ENCODE results near the gene C1orf210. TPM values are rescaled to one million over a fixed set of nuclear protein-coding genes. Genes with fewer than 3 reads are reported as not detected.

Gene C1orf210
- total and polyA plus RNA-seq, 2 of the 13 experiments (the other 11 are each of a cell fraction or from before 2014, with no cell fraction given) = 0.49 to 5.1 TPM

DNA sequence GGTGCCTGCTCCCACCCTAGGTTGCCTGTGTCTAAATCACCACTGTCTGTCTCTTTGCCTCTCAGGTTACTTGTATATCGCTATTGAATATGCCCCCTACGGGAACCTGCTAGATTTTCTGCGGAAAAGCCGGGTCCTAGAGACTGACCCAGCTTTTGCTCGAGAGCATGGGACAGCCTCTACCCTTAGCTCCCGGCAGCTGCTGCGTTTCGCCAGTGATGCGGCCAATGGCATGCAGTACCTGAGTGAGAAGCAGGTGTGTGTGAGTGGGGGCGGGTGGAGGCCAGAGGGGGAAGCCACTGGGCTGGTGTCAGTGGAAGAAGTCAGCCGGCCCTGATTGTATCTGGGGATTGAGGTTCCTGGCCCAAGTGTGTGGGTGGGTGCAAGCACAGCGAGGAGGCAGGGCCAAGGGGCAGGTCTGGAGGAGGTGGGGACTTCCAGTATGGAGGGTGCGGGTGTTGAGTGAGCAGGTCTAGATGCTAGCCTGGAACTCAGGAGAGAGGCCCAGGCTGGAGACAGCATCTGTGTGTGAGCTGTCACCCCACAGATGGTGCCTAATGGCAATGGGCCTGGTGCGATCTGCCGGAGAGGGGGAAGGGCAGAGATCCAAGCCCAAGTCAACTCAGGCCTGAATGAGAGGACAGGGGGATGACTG, 32.6 kb upstream of the C1orf210 start:
- no peak for DNase-seq (ENCODE audit: low spot score)
- Histone ChIP-seq H4K20me1 (ENCODE audit: insufficient read depth, low read length) (no peaks in the 10 kb centered on the region), H3K4me1 (ENCODE audit: insufficient read depth, low read length) (peaks cover 25% of the 10 kb centered on the region), H3K9me3 (ENCODE audit: low read length) (no peaks in the 10 kb centered on the region), H3K27ac (ENCODE audit: extremely low read length, insufficient read depth, low read length) (no peak overlapping the region), H3K27me3 (ENCODE audit: control insufficient read depth in 1 of 2, insufficient read depth in 2 of 2, low read length in 2 of 2) (peaks cover 7 to 30% of the 10 kb centered on the region in 2 experiments), H3K36me3 (replicated peaks in 1 of 2; ENCODE audit: control insufficient read depth in 1 of 2, insufficient read depth in 2 of 2, low read length in 2 of 2) (no peaks in the 10 kb centered on the region), H2AFZ (ENCODE audit: low read length) (no peak overlapping the region), H3K79me2 (ENCODE audit: insufficient read depth, low read length) (no peaks in the 10 kb centered on the region), H3K9ac (ENCODE audit: insufficient read depth, low read depth, low read length) (no peak overlapping the region), H3K4me2 (ENCODE audit: low read depth, low read length) (no peak overlapping the region), H3K4me3 (replicated peaks in 1 of 3; ENCODE audit: insufficient read depth in 1 of 3, low read depth in 2 of 3, low read length in 3 of 3) (no peak overlapping the region)
- WGBS (ENCODE audit: low lambda C conversion rate) = 43% methylated on average over 11 of the region's 15 CpGs
- intact Hi-C loops (cut with micrococcal nuclease; ENCODE audit: unreplicated experiment) (no loop called here), in situ Hi-C loops (cut with HindIII; ENCODE audit: extremely low pct_ligation_motif_present, low pct_unique_long_range_greater_than_20kb) (no loop called here)
- ATAC-seq = no peak
- BruUV-seq (replicated peaks) = no TSS peak
- no peak for FAIRE-seq
- CTCF ChIA-PET (ENCODE audit: low intra/inter-chr PET ratio, low total read pairs) = no interaction called here
- POLR2A ChIA-PET = no interaction called here
- TF ChIP-seq MED1 (CRISPR knock-in tag; IDR thresholded peaks at IDR 0.05) = no peak
- TF ChIP-seq, protein P1, sequence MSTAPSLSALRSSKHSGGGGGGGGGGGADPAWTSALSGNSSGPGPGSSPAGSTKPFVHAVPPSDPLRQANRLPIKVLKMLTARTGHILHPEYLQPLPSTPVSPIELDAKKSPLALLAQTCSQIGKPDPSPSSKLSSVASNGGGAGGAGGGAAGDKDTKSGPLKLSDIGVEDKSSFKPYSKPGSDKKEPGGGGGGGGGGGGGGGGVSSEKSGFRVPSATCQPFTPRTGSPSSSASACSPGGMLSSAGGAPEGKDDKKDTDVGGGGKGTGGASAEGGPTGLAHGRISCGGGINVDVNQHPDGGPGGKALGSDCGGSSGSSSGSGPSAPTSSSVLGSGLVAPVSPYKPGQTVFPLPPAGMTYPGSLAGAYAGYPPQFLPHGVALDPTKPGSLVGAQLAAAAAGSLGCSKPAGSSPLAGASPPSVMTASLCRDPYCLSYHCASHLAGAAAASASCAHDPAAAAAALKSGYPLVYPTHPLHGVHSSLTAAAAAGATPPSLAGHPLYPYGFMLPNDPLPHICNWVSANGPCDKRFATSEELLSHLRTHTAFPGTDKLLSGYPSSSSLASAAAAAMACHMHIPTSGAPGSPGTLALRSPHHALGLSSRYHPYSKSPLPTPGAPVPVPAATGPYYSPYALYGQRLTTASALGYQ (CRISPR knock-in tag; IDR thresholded peaks at IDR 0.05) = no peak
- TF ChIP-seq, protein P2, sequence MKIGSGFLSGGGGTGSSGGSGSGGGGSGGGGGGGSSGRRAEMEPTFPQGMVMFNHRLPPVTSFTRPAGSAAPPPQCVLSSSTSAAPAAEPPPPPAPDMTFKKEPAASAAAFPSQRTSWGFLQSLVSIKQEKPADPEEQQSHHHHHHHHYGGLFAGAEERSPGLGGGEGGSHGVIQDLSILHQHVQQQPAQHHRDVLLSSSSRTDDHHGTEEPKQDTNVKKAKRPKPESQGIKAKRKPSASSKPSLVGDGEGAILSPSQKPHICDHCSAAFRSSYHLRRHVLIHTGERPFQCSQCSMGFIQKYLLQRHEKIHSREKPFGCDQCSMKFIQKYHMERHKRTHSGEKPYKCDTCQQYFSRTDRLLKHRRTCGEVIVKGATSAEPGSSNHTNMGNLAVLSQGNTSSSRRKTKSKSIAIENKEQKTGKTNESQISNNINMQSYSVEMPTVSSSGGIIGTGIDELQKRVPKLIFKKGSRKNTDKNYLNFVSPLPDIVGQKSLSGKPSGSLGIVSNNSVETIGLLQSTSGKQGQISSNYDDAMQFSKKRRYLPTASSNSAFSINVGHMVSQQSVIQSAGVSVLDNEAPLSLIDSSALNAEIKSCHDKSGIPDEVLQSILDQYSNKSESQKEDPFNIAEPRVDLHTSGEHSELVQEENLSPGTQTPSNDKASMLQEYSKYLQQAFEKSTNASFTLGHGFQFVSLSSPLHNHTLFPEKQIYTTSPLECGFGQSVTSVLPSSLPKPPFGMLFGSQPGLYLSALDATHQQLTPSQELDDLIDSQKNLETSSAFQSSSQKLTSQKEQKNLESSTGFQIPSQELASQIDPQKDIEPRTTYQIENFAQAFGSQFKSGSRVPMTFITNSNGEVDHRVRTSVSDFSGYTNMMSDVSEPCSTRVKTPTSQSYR (CRISPR knock-in tag; IDR thresholded peaks at IDR 0.05; ENCODE audit: borderline replicate concordance) = no peak
- no peak for TF ChIP-seq ZNF207 (IDR thresholded peaks at IDR 0.05; ENCODE audit: borderline replicate concordance)
- TF ChIP-seq FOXJ3 (CRISPR knock-in tag; IDR thresholded peaks at IDR 0.05; ENCODE audit: borderline replicate concordance) = no peak
- no peak for TF ChIP-seq FOXP1 (IDR thresholded peaks at IDR 0.05)
- TF ChIP-seq FOXP1 (CRISPR knock-in tag; IDR thresholded peaks at IDR 0.05) = no peak
- TF ChIP-seq, protein P3, sequence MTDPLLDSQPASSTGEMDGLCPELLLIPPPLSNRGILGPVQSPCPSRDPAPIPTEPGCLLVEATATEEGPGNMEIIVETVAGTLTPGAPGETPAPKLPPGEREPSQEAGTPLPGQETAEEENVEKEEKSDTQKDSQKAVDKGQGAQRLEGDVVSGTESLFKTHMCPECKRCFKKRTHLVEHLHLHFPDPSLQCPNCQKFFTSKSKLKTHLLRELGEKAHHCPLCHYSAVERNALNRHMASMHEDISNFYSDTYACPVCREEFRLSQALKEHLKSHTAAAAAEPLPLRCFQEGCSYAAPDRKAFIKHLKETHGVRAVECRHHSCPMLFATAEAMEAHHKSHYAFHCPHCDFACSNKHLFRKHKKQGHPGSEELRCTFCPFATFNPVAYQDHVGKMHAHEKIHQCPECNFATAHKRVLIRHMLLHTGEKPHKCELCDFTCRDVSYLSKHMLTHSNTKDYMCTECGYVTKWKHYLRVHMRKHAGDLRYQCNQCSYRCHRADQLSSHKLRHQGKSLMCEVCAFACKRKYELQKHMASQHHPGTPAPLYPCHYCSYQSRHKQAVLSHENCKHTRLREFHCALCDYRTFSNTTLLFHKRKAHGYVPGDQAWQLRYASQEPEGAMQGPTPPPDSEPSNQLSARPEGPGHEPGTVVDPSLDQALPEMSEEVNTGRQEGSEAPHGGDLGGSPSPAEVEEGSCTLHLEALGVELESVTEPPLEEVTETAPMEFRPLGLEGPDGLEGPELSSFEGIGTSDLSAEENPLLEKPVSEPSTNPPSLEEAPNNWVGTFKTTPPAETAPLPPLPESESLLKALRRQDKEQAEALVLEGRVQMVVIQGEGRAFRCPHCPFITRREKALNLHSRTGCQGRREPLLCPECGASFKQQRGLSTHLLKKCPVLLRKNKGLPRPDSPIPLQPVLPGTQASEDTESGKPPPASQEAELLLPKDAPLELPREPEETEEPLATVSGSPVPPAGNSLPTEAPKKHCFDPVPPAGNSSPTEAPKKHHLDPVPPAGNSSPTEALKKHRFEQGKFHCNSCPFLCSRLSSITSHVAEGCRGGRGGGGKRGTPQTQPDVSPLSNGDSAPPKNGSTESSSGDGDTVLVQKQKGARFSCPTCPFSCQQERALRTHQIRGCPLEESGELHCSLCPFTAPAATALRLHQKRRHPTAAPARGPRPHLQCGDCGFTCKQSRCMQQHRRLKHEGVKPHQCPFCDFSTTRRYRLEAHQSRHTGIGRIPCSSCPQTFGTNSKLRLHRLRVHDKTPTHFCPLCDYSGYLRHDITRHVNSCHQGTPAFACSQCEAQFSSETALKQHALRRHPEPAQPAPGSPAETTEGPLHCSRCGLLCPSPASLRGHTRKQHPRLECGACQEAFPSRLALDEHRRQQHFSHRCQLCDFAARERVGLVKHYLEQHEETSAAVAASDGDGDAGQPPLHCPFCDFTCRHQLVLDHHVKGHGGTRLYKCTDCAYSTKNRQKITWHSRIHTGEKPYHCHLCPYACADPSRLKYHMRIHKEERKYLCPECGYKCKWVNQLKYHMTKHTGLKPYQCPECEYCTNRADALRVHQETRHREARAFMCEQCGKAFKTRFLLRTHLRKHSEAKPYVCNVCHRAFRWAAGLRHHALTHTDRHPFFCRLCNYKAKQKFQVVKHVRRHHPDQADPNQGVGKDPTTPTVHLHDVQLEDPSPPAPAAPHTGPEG (CRISPR knock-in tag; IDR thresholded peaks at IDR 0.05) = no peak
